HPDE6-E6E7 (cell line): ENCODE data around the gene FSTL3.
A peak's percentile ranks its signal among the peaks of the same experiment; 100 is the strongest.

Experiments used
- DNase-seq: peaks from one replicate; pipeline ENCODE4 v3.0.0; 2011; ENCODE audit warnings: missing footprints; ENCODE audit errors: extremely low spot score

The FSTL3 gene

GRCh38 chr19:645912-646778 is 30.0 kb upstream of the FSTL3 start:
- no peak for DNase-seq

GRCh38 chr19:646779-647565 is 29.2 kb upstream of the FSTL3 start:
- no peak for DNase-seq

GRCh38 chr19:647566-648284 is 28.5 kb upstream of the FSTL3 start:
- no peak for DNase-seq

- no peak for DNase-seq
Measured at GRCh38 chr19:648305-648704, 27.9 kb upstream of the FSTL3 start.

- DNase-seq, result no peak
Measured at GRCh38 chr19:648904-649801, 27.0 kb upstream of the FSTL3 start.

GRCh38 chr19:650121-650520 is 26.1 kb upstream of the FSTL3 start:
- DNase-seq, result no peak

GRCh38 chr19:651114-651818 is 24.9 kb upstream of the FSTL3 start:
- no peak for DNase-seq

GRCh38 chr19:651991-652390 is 24.2 kb upstream of the FSTL3 start:
- no peak for DNase-seq

GRCh38 chr19:652467-653389 is 23.5 kb upstream of the FSTL3 start:
- DNase-seq, result no peak

GRCh38 chr19:653425-653824 is 22.8 kb upstream of the FSTL3 start:
- DNase-seq, result no peak

- no peak for DNase-seq
Measured at GRCh38 chr19:655691-656090, 20.5 kb upstream of the FSTL3 start.

GRCh38 chr19:656751-657559 is 19.2 kb upstream of the FSTL3 start:
- no peak for DNase-seq

- DNase-seq, result no peak
Measured at GRCh38 chr19:657611-658010, 18.6 kb upstream of the FSTL3 start.

GRCh38 chr19:658059-658839 is 17.9 kb upstream of the FSTL3 start:
- DNase-seq, result no peak

GRCh38 chr19:658916-659839 is 17.0 kb upstream of the FSTL3 start:
- DNase-seq, result peak; percentile 93

GRCh38 chr19:660793-661426 is 15.3 kb upstream of the FSTL3 start:
- DNase-seq, result no peak
